Neural progenitor cell (in vitro differentiated cells): ENCODE measurements around the gene GARIN5B.

Source experiments
- EZH2 ChIP-seq: fragments of 200-600 bp; sonication (generic); IDR thresholded peaks from 2 replicates; pipeline ENCODE4 v1.6.1; 2017; ENCODE audit warnings: antibody characterized with exemption, mild to moderate bottlenecking, moderate library complexity
- EZH2phosphoT487 ChIP-seq: fragments of 200-600 bp; sonication (generic); IDR thresholded peaks from 2 replicates; pipeline ENCODE4 v1.6.1; 2017; ENCODE audit warnings: antibody characterized with exemption
- TF ChIP-seq, protein P1 (sequence below): fragments of 200-600 bp; sonication (generic); IDR thresholded peaks from 2 replicates; pipeline ENCODE4 v1.5.1; 2017; ENCODE audit warnings: antibody characterized with exemption, mild to moderate bottlenecking

DNA sequence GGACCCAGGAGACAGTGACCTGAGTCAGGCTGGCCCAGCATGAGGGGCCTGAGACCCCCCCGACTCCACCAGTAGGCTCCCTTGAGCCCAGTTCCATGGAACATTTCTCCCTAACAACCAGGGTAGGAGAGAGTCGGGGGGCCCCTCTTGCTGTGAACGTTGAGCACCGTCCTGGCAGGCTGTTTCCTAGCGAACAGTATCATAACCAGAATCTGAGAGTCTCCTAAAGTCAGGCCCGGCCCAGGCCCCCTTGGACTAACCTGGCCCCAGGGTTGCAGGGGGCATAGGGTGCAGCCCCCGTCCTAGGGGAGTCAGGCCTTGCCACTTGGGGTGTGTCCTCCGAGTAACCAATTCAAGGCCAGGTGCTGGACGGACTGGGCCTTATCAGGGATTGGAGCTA is 51.7 kb downstream of the GARIN5B start:
- TF ChIP-seq, protein P1, sequence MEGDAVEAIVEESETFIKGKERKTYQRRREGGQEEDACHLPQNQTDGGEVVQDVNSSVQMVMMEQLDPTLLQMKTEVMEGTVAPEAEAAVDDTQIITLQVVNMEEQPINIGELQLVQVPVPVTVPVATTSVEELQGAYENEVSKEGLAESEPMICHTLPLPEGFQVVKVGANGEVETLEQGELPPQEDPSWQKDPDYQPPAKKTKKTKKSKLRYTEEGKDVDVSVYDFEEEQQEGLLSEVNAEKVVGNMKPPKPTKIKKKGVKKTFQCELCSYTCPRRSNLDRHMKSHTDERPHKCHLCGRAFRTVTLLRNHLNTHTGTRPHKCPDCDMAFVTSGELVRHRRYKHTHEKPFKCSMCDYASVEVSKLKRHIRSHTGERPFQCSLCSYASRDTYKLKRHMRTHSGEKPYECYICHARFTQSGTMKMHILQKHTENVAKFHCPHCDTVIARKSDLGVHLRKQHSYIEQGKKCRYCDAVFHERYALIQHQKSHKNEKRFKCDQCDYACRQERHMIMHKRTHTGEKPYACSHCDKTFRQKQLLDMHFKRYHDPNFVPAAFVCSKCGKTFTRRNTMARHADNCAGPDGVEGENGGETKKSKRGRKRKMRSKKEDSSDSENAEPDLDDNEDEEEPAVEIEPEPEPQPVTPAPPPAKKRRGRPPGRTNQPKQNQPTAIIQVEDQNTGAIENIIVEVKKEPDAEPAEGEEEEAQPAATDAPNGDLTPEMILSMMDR, result no peak
- TF ChIP-seq EZH2phosphoT487 (no peak), EZH2 (no peak)
